Neuron (in vitro differentiated cells): ENCODE results near the gene CNGA2.

Source experiments
- H2AFZ ChIP-seq: one replicate; pipeline ENCODE4 v1.6.1; 2013; ENCODE audit warnings: low read depth, mild to moderate bottlenecking, inconsistent platforms, low read length, moderate library complexity
- H3K27me3 ChIP-seq: one replicate; pipeline ENCODE4 v1.6.1; 2013; ENCODE audit warnings: low read length; ENCODE audit not compliant: insufficient read depth
- H3K36me3 ChIP-seq: one replicate; pipeline ENCODE4 v1.6.1; 2013; ENCODE audit warnings: low read length; ENCODE audit not compliant: insufficient read depth
- H3K4me1 ChIP-seq: one replicate; pipeline ENCODE4 v1.6.1; 2013; ENCODE audit warnings: low read length; ENCODE audit not compliant: insufficient read depth
- H3K4me3 ChIP-seq: 2 replicates; pipeline ENCODE4 v1.5.1; 2013; ENCODE audit warnings: mild to moderate bottlenecking, low read length, moderate library complexity
- H3K9me3 ChIP-seq: one replicate; pipeline ENCODE4 v1.6.1; 2013; ENCODE audit warnings: low read length

The CNGA2 gene

GRCh38 chrX:151701531-151701930 is 33.0 kb upstream of the CNGA2 start:
- Histone ChIP-seq H2AFZ (no peak overlapping the region), H3K27me3 (peaks cover 6% of the 10 kb centered on the region), H3K4me1 (no peaks in the 10 kb centered on the region), H3K36me3 (no peaks in the 10 kb centered on the region), H3K9me3 (no peaks in the 10 kb centered on the region), H3K4me3 (no peak overlapping the region)

- Histone ChIP-seq H3K36me3 (no peaks in the 10 kb centered on the region), H3K9me3 (no peaks in the 10 kb centered on the region), H3K4me3 (no peak overlapping the region), H3K4me1 (no peaks in the 10 kb centered on the region), H2AFZ (no peak overlapping the region), H3K27me3 (peaks cover 6% of the 10 kb centered on the region)
These were observed 32.4 kb upstream of the CNGA2 start for GRCh38 chrX:151702026-151702714.

DNA sequence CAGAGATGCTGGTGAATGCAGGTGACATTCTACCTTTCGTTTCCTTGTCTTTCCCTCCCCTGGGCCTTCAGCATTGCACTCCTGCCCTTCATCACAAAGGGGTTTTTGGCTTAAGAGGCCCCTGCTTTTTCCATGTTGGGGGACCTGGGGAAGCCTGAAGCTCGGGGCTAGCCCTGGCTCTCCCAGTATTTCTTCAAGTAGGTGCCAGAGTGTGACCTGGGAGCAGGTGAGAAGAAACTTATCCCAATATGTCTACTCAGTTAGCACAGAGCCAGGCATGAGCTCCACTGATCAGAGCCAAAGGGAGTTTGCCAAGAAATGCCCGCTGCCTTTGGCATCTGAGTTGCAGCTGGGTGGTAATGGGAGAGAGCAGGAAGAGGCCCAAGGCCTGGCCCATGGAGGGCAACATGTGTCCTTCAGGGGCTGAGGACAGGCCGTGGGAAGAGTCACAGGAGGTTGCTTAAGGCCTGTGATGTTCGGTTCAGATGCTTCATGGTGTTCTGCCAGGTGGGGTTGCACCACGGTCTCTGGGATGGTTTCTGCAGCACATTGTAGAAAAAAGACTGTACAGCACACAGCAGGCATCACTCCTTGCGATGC is 31.7 kb upstream of the CNGA2 start:
- Histone ChIP-seq H3K9me3 (no peaks in the 10 kb centered on the region), H3K4me1 (no peaks in the 10 kb centered on the region), H3K36me3 (no peaks in the 10 kb centered on the region), H3K4me3 (no peak overlapping the region), H3K27me3 (peaks cover 6% of the 10 kb centered on the region), H2AFZ (no peak overlapping the region)

GRCh38 chrX:151703487-151703886 is 31.1 kb upstream of the CNGA2 start:
- no peaks in the 10 kb centered on the region for H3K4me1 ChIP-seq
- H2AFZ ChIP-seq: no peak overlapping the region
- peaks cover 6% of the 10 kb centered on the region for H3K27me3 ChIP-seq
- no peak overlapping the region for H3K4me3 ChIP-seq
- H3K36me3 ChIP-seq: no peaks in the 10 kb centered on the region
- H3K9me3 ChIP-seq: no peaks in the 10 kb centered on the region

- Histone ChIP-seq H3K27me3 (peaks cover 6% of the 10 kb centered on the region), H3K4me1 (no peaks in the 10 kb centered on the region), H3K9me3 (no peaks in the 10 kb centered on the region), H3K36me3 (no peaks in the 10 kb centered on the region), H3K4me3 (no peak overlapping the region), H2AFZ (no peak overlapping the region)
These were observed 30.4 kb upstream of the CNGA2 start for GRCh38 chrX:151704041-151704663.

- Histone ChIP-seq H3K27me3 (peaks cover 6% of the 10 kb centered on the region), H3K4me3 (no peak overlapping the region), H3K36me3 (no peaks in the 10 kb centered on the region), H3K4me1 (no peaks in the 10 kb centered on the region), H3K9me3 (no peaks in the 10 kb centered on the region), H2AFZ (no peak overlapping the region)
These were observed 25.7 kb upstream of the CNGA2 start for GRCh38 chrX:151708821-151709220.

GRCh38 chrX:151710457-151710856 is 24.1 kb upstream of the CNGA2 start:
- H2AFZ ChIP-seq: no peak overlapping the region
- H3K9me3 ChIP-seq: no peaks in the 10 kb centered on the region
- peaks cover 3% of the 10 kb centered on the region for H3K27me3 ChIP-seq
- H3K36me3 ChIP-seq: no peaks in the 10 kb centered on the region
- no peaks in the 10 kb centered on the region for H3K4me1 ChIP-seq
- H3K4me3 ChIP-seq: no peak overlapping the region

- H3K4me1 ChIP-seq: no peaks in the 10 kb centered on the region
- no peaks in the 10 kb centered on the region for H3K9me3 ChIP-seq
- H3K36me3 ChIP-seq: no peaks in the 10 kb centered on the region
- H2AFZ ChIP-seq: no peak overlapping the region
- no peak overlapping the region for H3K4me3 ChIP-seq
- peaks cover 3% of the 10 kb centered on the region for H3K27me3 ChIP-seq
These were observed 23.4 kb upstream of the CNGA2 start for GRCh38 chrX:151711154-151711553.

DNA sequence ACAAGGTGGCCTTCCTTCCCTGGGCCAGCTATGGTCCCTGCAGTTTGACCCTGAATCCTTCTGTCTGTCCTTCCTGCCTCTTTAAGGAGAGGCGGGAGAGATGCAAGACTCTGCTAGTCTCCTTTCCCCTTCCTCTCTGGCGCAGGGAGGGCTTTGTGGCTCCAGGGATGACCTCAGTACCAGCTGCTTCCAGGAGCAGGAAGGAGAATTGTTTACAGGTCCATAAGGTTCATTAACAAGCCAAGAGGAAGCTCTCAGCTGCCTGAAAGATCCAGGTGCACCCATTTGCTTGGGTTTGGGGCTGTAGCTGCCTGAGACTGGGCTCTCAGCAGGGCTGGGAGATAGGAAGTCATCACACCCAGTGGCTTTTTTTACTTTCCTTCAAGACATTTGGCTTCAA is 22.8 kb upstream of the CNGA2 start:
- Histone ChIP-seq H2AFZ (no peak overlapping the region), H3K36me3 (no peaks in the 10 kb centered on the region), H3K4me3 (no peak overlapping the region), H3K4me1 (no peaks in the 10 kb centered on the region), H3K9me3 (no peaks in the 10 kb centered on the region), H3K27me3 (no peaks in the 10 kb centered on the region)

DNA sequence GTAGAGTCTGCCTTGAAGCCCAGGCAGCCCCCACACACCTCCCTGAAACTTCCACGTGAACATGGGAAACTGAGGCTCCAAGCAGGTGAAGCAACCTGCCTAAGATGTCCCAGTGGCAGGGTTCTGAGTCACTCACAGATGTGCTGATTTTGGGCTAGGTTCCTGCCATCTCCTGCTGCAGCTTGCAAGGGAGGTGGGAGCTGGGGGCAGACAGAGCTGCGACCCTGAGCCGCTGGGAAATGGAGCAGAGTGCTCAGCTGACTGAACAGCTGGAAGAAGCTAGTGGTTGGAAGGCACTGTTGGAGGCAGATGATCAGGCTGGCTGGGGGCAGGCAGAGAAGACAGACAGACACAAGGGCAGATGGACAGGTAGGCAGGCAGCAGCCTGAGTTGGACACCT is 22.3 kb upstream of the CNGA2 start:
- no peak overlapping the region for H3K4me3 ChIP-seq
- H3K36me3 ChIP-seq: no peaks in the 10 kb centered on the region
- no peaks in the 10 kb centered on the region for H3K27me3 ChIP-seq
- no peaks in the 10 kb centered on the region for H3K4me1 ChIP-seq
- no peak overlapping the region for H2AFZ ChIP-seq
- H3K9me3 ChIP-seq: no peaks in the 10 kb centered on the region

- no peak overlapping the region for H3K4me3 ChIP-seq
- H2AFZ ChIP-seq: no peak overlapping the region
- H3K4me1 ChIP-seq: no peaks in the 10 kb centered on the region
- H3K9me3 ChIP-seq: no peaks in the 10 kb centered on the region
- no peaks in the 10 kb centered on the region for H3K27me3 ChIP-seq
- H3K36me3 ChIP-seq: no peaks in the 10 kb centered on the region
These were observed 20.7 kb upstream of the CNGA2 start for GRCh38 chrX:151713849-151714248.

- H3K36me3 ChIP-seq: no peaks in the 10 kb centered on the region
- H2AFZ ChIP-seq: no peak overlapping the region
- H3K9me3 ChIP-seq: no peaks in the 10 kb centered on the region
- H3K27me3 ChIP-seq: no peaks in the 10 kb centered on the region
- no peak overlapping the region for H3K4me3 ChIP-seq
- no peaks in the 10 kb centered on the region for H3K4me1 ChIP-seq
These were observed 20.2 kb upstream of the CNGA2 start for GRCh38 chrX:151714362-151714761.

DNA sequence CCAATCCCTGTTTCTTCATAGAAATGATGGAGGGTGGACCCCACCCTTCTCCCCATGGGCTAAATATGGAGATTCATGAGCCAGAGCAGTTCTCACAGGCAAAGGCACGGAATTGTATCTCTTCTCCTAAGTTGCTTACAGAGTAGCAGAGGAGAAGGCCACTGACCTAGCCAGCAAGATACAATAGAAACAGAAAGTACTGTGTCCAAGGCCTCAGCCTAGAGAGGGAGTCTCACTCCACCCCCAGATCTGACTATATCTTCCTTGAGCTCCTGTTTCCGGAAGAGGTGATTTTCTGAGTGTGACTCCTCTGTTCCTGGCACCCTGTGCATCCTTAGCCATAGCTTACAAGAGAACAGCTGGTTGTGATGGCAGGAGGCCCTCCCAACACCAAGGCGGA is 18.8 kb upstream of the CNGA2 start, which contains the start of gene FATE1:
TSS of gene FATE1 (plus strand) at position 284 of the 400 bp plus-strand sequence. CDS start at position 369, 85 bp downstream.
- H3K36me3 ChIP-seq: no peaks in the 10 kb centered on the region
- H3K4me1 ChIP-seq: no peaks in the 10 kb centered on the region
- H2AFZ ChIP-seq: no peak within 1 kb of the TSS

More for the DNA sequence above, 18.8 kb upstream of the CNGA2 start, which contains the start of gene FATE1:
- H3K27me3 ChIP-seq: no peaks in the 10 kb centered on the region
- H3K9me3 ChIP-seq: no peaks in the 10 kb centered on the region
- H3K4me3 ChIP-seq: no peak within 1 kb of the TSS
